SK-N-SH (cell line): ENCODE measurements around the gene COL4A2. TPM values are rescaled to one million over a fixed set of nuclear protein-coding genes. Genes with fewer than 3 reads are reported as not detected.

Experiments used
- CTCF ChIA-PET: fragments of 300-600, 350-600 bp; formaldehyde crosslinking; extraction: SDS; loops from one replicate; lab custom pipeline; 2021; lab: Yijun Ruan, JAX
- POLR2A ChIA-PET: fragments of 350-600 bp; sonication (Branson Sonifier 250); formaldehyde crosslinking; extraction: SDS; loops from one replicate; lab custom pipeline; 2020; ENCODE audit warnings: antibody characterized with exemption, inconsistent platforms; lab: Yijun Ruan, JAX
- DNase-seq: peaks from one replicate; pipeline ENCODE4 v3.0.0; 2012
- H2AFZ ChIP-seq: fragments of 200-600 bp; sonication (generic); 2 replicates; pipeline ENCODE4 v1.8.1; 2016; ENCODE audit warnings: antibody characterized with exemption, mild to moderate bottlenecking, low read depth
- H3F3A ChIP-seq: fragments of 200-600 bp; sonication (generic); replicated peaks from 2 replicates; pipeline ENCODE3; 2016; ENCODE audit warnings: antibody characterized with exemption, mild to moderate bottlenecking; ENCODE audit not compliant: insufficient read depth
- H3K27ac ChIP-seq, 2 experiments: fragments of 200-500 bp in 1 of 2; fragments of 200-600 bp in 1 of 2; sonication (Bioruptor generic) in 1 of 2; sonication (generic), shearing (Covaris generic) in 1 of 2; 2 replicates each; pipeline versions ENCODE4 v1.5.1 to v1.6.1; 2014 to 2016; ENCODE audit warnings: low read depth in 2 of 2, inconsistent platforms in 1 of 2, low read length in 1 of 2, mild to moderate bottlenecking in 1 of 2, mixed read lengths in 1 of 2
- H3K27me3 ChIP-seq: fragments of 200-600 bp; sonication (generic), shearing (Covaris generic); 2 replicates; pipeline ENCODE4 v1.6.1; 2016; ENCODE audit warnings: mixed run types; ENCODE audit not compliant: insufficient read depth
- H3K36me3 ChIP-seq, 2 experiments: fragments of 200-500 bp in 1 of 2; fragments of 200-600 bp in 1 of 2; sonication (Bioruptor generic) in 1 of 2; sonication (generic) in 1 of 2; replicated peaks in 1 of 2; 2 replicates each; pipeline versions ENCODE3 to v1.5.1; 2014 to 2016; ENCODE audit warnings: low read length in 1 of 2, mild to moderate bottlenecking in 1 of 2; ENCODE audit not compliant: insufficient read depth in 2 of 2, control insufficient read depth in 1 of 2
- H3K4me1 ChIP-seq, 2 experiments: fragments of 200-500 bp in 1 of 2; fragments of 200-600 bp in 1 of 2; sonication (Bioruptor generic) in 1 of 2; sonication (generic), shearing (Covaris generic) in 1 of 2; 2 replicates each; pipeline versions ENCODE4 v1.5.1 to v1.6.1; 2014 to 2016; ENCODE audit warnings: low read depth in 1 of 2, low read length in 1 of 2, mixed run types in 1 of 2; ENCODE audit not compliant: insufficient read depth in 2 of 2, control insufficient read depth in 1 of 2
- H3K4me2 ChIP-seq: fragments of 200-600 bp; sonication (generic), shearing (Covaris generic); 2 replicates; pipeline ENCODE4 v1.6.1; 2017; ENCODE audit warnings: mixed run types
- H3K4me3 ChIP-seq, 2 experiments: fragments of 200-500 bp in 1 of 2; fragments of 200-600 bp in 1 of 2; sonication (Bioruptor generic) in 1 of 2; sonication (generic), shearing (Covaris generic) in 1 of 2; 2 replicates each; pipeline versions ENCODE4 v1.5.1 to v1.8.1; 2014 to 2016; ENCODE audit warnings: low read depth in 2 of 2, inconsistent platforms in 1 of 2, low read length in 1 of 2, mild to moderate bottlenecking in 1 of 2, mixed read lengths in 1 of 2, moderate library complexity in 1 of 2
- H3K79me2 ChIP-seq: fragments of 200-600 bp; sonication (generic); 2 replicates; pipeline ENCODE4 v1.8.1; 2017; ENCODE audit warnings: mild to moderate bottlenecking; ENCODE audit not compliant: insufficient read depth
- H3K9ac ChIP-seq: fragments of 200-600 bp; sonication (generic); 2 replicates; pipeline ENCODE4 v1.6.1; 2017; ENCODE audit warnings: mixed run types
- H3K9me2 ChIP-seq: fragments of 200-600 bp; sonication (generic); 2 replicates; pipeline ENCODE4 v1.6.1; 2017; ENCODE audit warnings: mixed run types
- H3K9me3 ChIP-seq: fragments of 200-600 bp; sonication (generic); 2 replicates; pipeline ENCODE4 v1.6.1; 2017; ENCODE audit warnings: mixed run types, mild to moderate bottlenecking, moderate library complexity
- H4K20me1 ChIP-seq: fragments of 200-600 bp; sonication (generic); 2 replicates; pipeline ENCODE4 v1.6.1; 2017; ENCODE audit warnings: mild to moderate bottlenecking, mixed run types; ENCODE audit not compliant: insufficient read depth
- CHD2 ChIP-seq: fragments of 150-350 bp; IDR thresholded peaks from 2 replicates; pipeline ENCODE4 v1.6.1; 2018; ENCODE audit warnings: low read length; ENCODE audit not compliant: partially characterized antibody
- ELF1 ChIP-seq: IDR thresholded peaks from 2 replicates; pipeline ENCODE4 v1.4.0; 2012
- EP300 ChIP-seq, 2 experiments: IDR thresholded peaks; 2 replicates each; pipeline versions ENCODE4 v1.4.0 to v1.6.1; 2012; ENCODE audit warnings: borderline replicate concordance in 1 of 2, low read depth in 1 of 2, low read length in 1 of 2
- EZH2phosphoT487 ChIP-seq: fragments of 200-600 bp; sonication (generic); IDR thresholded peaks from 2 replicates; pipeline ENCODE4 v1.6.1; 2017; ENCODE audit warnings: low read depth, mixed run types, mild to moderate bottlenecking, antibody characterized with exemption, moderate library complexity, borderline replicate concordance
- FOSL2 ChIP-seq: IDR thresholded peaks from 2 replicates; pipeline ENCODE4 v1.4.0; 2012; ENCODE audit warnings: low read depth, mild to moderate bottlenecking, moderate library complexity, borderline replicate concordance
- FOXJ3 ChIP-seq: sonication (generic); formaldehyde crosslinking; IDR thresholded peaks from 2 replicates; pipeline ENCODE4 v1.5.1; 2020; ENCODE audit warnings: mild to moderate bottlenecking, missing genetic modification reagents
- FOXM1 ChIP-seq: IDR thresholded peaks from 2 replicates; pipeline ENCODE4 v1.4.0; 2012; ENCODE audit warnings: low read depth, mild to moderate bottlenecking
- JUND ChIP-seq: IDR thresholded peaks from 2 replicates; pipeline ENCODE4 v1.4.0; 2012
- NFIC ChIP-seq: IDR thresholded peaks from 2 replicates; pipeline ENCODE4 v1.4.0; 2012; ENCODE audit warnings: borderline replicate concordance
- NRF1 ChIP-seq: IDR thresholded peaks from 2 replicates; pipeline ENCODE4 v1.6.1; 2012; ENCODE audit warnings: low read depth, mild to moderate bottlenecking, low read length
- PBX3 ChIP-seq: IDR thresholded peaks from 2 replicates; pipeline ENCODE4; 2012
- RAD21 ChIP-seq: IDR thresholded peaks from 2 replicates; pipeline ENCODE4 v1.6.1; 2012; ENCODE audit warnings: mild to moderate bottlenecking, low read length
- RCOR1 ChIP-seq: fragments of 150-350 bp; IDR thresholded peaks from 2 replicates; pipeline ENCODE4 v1.6.1; 2017; ENCODE audit warnings: antibody characterized with exemption, low read length
- TCF12 ChIP-seq: IDR thresholded peaks from 2 replicates; pipeline ENCODE4 v1.4.0; 2012
- USF2 ChIP-seq: fragments of 150-350 bp; IDR thresholded peaks from 2 replicates; pipeline ENCODE4 v1.6.1; 2017; ENCODE audit warnings: antibody characterized with exemption, low read length, low read depth, borderline replicate concordance
- YY1 ChIP-seq: IDR thresholded peaks from 2 replicates; pipeline ENCODE4 v1.4.0; 2012; ENCODE audit warnings: low read depth, mild to moderate bottlenecking
- ZBTB33 ChIP-seq: IDR thresholded peaks from 2 replicates; pipeline ENCODE4 v1.4.0; 2012; ENCODE audit warnings: low read depth, borderline replicate concordance
- WGBS: methylation state at CpG from one replicate; pipeline ENCODE4 v1.1.6; 2017; ENCODE audit warnings: low lambda C conversion rate; 5-methylcytosine and 5-hydroxymethylcytosine counted together
- polyA plus RNA-seq, 3 experiments: library from polyadenylated mRNA; depleted of rRNA; stranded (reverse); fragments of >200 nt; gene quantifications; 2 replicates each; pipeline ENCODE4 v1.2.3, GENCODE V29; 2012
- TF ChIP-seq, protein P1 (sequence below): IDR thresholded peaks from 2 replicates; pipeline ENCODE4 v1.6.1; 2012; ENCODE audit warnings: mild to moderate bottlenecking, low read depth, low read length, moderate library complexity

Gene COL4A2
- polyA plus RNA-seq, 1 of the 3 experiments (the other 2 are of a cell fraction), result 137 TPM

DNA sequence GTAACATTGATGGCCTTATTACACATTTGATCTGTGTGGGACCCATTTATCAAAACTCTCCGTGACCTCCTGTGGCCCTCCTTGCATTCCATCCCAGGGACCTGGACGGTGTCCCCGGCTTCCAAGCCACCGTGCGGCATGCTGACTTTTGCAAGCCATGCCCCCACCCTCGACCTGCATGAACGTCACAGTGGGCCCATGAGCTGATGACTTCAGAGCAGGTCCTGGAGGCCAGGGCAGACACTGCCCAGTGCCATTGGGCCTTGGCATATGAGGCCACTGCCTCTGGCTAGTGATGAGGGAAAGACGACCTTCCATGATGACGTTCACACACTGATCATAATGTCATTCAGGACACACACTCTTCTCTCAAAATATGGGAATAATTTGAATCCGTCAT is 191.7 kb downstream of the COL4A2 start:
- Histone ChIP-seq H3K27me3 (no peaks in the 10 kb centered on the region), H3K36me3 (peaks cover 24 to 67% of the 10 kb centered on the region in 2 experiments), H3K9ac (no peak overlapping the region), H3K27ac (no peak overlapping the region), H3F3A (peaks cover 8% of the 10 kb centered on the region), H4K20me1 (no peaks in the 10 kb centered on the region), H3K4me2 (no peak overlapping the region), H3K9me3 (no peaks in the 10 kb centered on the region), H3K9me2 (no peaks in the 10 kb centered on the region), H3K4me3 (no peak overlapping the region), H2AFZ (no peak overlapping the region), H3K4me1 (no peaks in the 10 kb centered on the region; a peak in 1 of 4 replicates), H3K79me2 (no peaks in the 10 kb centered on the region)
- CTCF ChIA-PET, result interaction anchor here (1.2 kb wide), 1 partner anchor 86 kb away, joined by 3 read pairs; no protein-coding TSS in a partner anchor
- POLR2A ChIA-PET, result no interaction called here
- no peak for TF ChIP-seq FOXM1
- no peak for TF ChIP-seq CHD2
- TF ChIP-seq PBX3, result no peak
- TF ChIP-seq EP300 (IDR thresholded peaks at IDR 0.05; ENCODE audit: borderline replicate concordance in 1 of 2, low read depth in 1 of 2, low read length in 1 of 2), result no peak
- no peak for TF ChIP-seq RCOR1
- TF ChIP-seq USF2, result no peak
- TF ChIP-seq, protein P1, sequence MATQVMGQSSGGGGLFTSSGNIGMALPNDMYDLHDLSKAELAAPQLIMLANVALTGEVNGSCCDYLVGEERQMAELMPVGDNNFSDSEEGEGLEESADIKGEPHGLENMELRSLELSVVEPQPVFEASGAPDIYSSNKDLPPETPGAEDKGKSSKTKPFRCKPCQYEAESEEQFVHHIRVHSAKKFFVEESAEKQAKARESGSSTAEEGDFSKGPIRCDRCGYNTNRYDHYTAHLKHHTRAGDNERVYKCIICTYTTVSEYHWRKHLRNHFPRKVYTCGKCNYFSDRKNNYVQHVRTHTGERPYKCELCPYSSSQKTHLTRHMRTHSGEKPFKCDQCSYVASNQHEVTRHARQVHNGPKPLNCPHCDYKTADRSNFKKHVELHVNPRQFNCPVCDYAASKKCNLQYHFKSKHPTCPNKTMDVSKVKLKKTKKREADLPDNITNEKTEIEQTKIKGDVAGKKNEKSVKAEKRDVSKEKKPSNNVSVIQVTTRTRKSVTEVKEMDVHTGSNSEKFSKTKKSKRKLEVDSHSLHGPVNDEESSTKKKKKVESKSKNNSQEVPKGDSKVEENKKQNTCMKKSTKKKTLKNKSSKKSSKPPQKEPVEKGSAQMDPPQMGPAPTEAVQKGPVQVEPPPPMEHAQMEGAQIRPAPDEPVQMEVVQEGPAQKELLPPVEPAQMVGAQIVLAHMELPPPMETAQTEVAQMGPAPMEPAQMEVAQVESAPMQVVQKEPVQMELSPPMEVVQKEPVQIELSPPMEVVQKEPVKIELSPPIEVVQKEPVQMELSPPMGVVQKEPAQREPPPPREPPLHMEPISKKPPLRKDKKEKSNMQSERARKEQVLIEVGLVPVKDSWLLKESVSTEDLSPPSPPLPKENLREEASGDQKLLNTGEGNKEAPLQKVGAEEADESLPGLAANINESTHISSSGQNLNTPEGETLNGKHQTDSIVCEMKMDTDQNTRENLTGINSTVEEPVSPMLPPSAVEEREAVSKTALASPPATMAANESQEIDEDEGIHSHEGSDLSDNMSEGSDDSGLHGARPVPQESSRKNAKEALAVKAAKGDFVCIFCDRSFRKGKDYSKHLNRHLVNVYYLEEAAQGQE, result no peak
- no peak for TF ChIP-seq ZBTB33
- TF ChIP-seq YY1, result no peak
- TF ChIP-seq FOSL2, result no peak
- no peak for TF ChIP-seq TCF12
- no peak for TF ChIP-seq ELF1
- no peak for TF ChIP-seq FOXJ3 (CRISPR knock-in tag)
- TF ChIP-seq NFIC, result no peak
- TF ChIP-seq EZH2phosphoT487, result no peak
- TF ChIP-seq RAD21, result no peak
- no peak for TF ChIP-seq NRF1
- TF ChIP-seq JUND, result no peak
- WGBS, result 96% methylated on average over 10 of the region's 10 CpGs
- DNase-seq, result no peak
